Stomach (tissue), 4 donors: ENCODE data around the gene HNRNPLL.
"Not testable (repeated sequence)": the region's sequence is repeated elsewhere in the genome, so short reads cannot be mapped to it uniquely, and the experiment has no call there.

ENCODE experiments used
- CTCF ChIP-seq, 7 experiments: fragments of 450-650 bp in 4 of 7; fragments of 200-600 bp in 3 of 7; sonication (generic) in 3 of 7; IDR thresholded peaks; one replicate each; pipeline ENCODE4 v1.5.1; 2016 to 2019; ENCODE audit warnings: antibody characterized with exemption in 7 of 7, control low read depth in 2 of 7, mild to moderate bottlenecking in 1 of 7
- POLR2AphosphoS5 ChIP-seq, 3 donors: sonication (generic); formaldehyde crosslinking; IDR thresholded peaks; one replicate each; pipeline ENCODE4 v1.6.1; 2016; ENCODE audit warnings: antibody characterized with exemption in 3 of 3

GRCh38 chr2:38642373-38643017 lies 39.8 kb upstream of the HNRNPLL start:
- not testable (repeated sequence) for TF ChIP-seq CTCF, POLR2AphosphoS5 (IDR thresholded peaks at IDR 0.05)
